A673 (cell line): ENCODE measurements around the gene LRRK1.

ENCODE experiments used
- CTCF ChIP-seq: fragments of 300-800, 200-600 bp; sonication (generic); conservative IDR thresholded peaks from 2 replicates; pipeline ENCODE4 v1.5.1; 2017; ENCODE audit warnings: low read depth, mild to moderate bottlenecking, antibody characterized with exemption, low read length, moderate library complexity, mixed read lengths
- EZH2 ChIP-seq: fragments of 200-600 bp; sonication (generic); IDR thresholded peaks from 2 replicates; pipeline ENCODE4 v1.6.1; 2017; ENCODE audit warnings: borderline replicate concordance, low read depth, mild to moderate bottlenecking, mixed read lengths, antibody characterized with exemption, low read length; ENCODE audit not compliant: poor library complexity, severe bottlenecking

DNA sequence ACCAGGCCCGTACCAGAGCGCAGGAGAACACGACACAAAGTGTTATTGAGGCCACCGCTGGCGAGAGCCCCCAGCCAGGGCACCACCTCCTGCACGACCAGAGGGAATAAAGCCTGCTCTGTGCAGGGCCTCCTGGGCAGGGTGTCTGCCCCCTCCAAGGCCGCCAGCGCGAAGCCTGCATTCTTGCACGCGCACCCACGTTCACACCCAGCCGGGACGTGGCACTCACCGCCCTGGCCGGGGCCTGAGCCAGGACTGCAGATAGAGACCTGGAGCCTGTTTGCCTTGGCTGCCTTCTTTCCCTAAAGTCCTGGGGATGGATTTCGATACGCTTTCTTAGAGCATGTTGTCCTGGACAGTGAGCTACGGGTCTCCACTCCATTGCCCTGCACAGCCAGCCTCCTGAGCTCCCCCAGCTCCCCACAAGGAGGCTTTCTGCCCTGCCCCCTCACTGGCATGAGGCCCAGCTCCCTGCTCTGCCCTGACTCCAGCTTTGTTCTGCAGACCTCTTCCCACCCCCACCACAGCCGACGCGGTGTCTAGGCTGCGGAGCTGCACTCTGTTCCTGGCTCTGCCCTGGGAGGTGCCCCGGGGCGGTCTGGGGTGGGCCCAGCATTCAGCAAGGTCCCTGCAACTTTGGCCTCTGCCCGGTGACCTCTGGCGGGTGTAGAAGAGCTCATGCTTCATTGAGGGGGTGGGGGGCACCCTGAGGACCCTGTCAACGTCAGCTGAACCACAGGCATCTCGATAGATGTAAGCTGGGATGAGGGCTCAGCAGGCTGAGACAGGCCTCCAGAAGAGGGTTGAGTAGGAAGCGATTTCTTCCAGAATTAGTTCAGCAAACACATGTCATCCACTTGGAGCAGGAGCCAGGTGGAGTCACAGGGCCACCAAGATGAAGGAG, 145.0 kb downstream of the LRRK1 start:
- no peak for TF ChIP-seq CTCF
- no peak for TF ChIP-seq EZH2
